Gastroesophageal sphincter (tissue), 4 donors: Measurements from ENCODE around the gene PCDHB13. TPM values are rescaled to one million over a fixed set of nuclear protein-coding genes. Genes with fewer than 3 reads are reported as not detected.

Experiments
- ATAC-seq: fragments of 150-250 bp; one replicate; pipeline ENCODE4 v1.9.1; 2016; ENCODE audit warnings: mild to moderate bottlenecking, moderate library complexity
- H3K27ac ChIP-seq, 4 donors: fragments of 200-600 bp; sonication (generic) in 3 of 4; 1 replicate in 3 of 4; 2 replicates in 1 of 4; pipeline ENCODE4 v1.5.1; 2016 to 2019
- H3K27me3 ChIP-seq: fragments of 200-600 bp; sonication (generic); one replicate; pipeline ENCODE4 v1.5.1; 2019
- H3K36me3 ChIP-seq, 2 donors: fragments of 200-600 bp; sonication (generic); one replicate each; pipeline ENCODE4 v1.5.1; 2019; ENCODE audit warnings: control low read depth in 1 of 2
- H3K4me1 ChIP-seq, 3 donors: fragments of 200-600 bp; sonication (generic); 1 replicate in 2 of 3; 2 replicates in 1 of 3; pipeline ENCODE4 v1.5.1; 2016 to 2019; ENCODE audit warnings: control low read depth in 2 of 3
- H3K4me3 ChIP-seq, 2 donors: fragments of 200-600 bp; sonication (generic); one replicate each; pipeline ENCODE4 v1.5.1; 2019; ENCODE audit warnings: mild to moderate bottlenecking in 1 of 2, moderate library complexity in 1 of 2
- H3K9me3 ChIP-seq, 3 donors: fragments of 200-600 bp; sonication (generic); one replicate each; pipeline ENCODE4 v1.5.1; 2017 to 2019; ENCODE audit warnings: control low read depth in 2 of 3
- EP300 ChIP-seq: sonication (generic); formaldehyde crosslinking; IDR thresholded peaks from one replicate; pipeline ENCODE4 v1.6.1; 2017; ENCODE audit warnings: antibody characterized with exemption, mild to moderate bottlenecking
- POLR2A ChIP-seq, 2 donors: fragments of 450-650 bp; IDR thresholded peaks; one replicate each; pipeline ENCODE4 v1.6.1; 2017; ENCODE audit warnings: antibody characterized with exemption in 2 of 2, mild to moderate bottlenecking in 2 of 2, moderate library complexity in 1 of 2
- POLR2AphosphoS5 ChIP-seq: sonication (generic); formaldehyde crosslinking; IDR thresholded peaks from one replicate; pipeline ENCODE4 v1.6.1; 2017; ENCODE audit warnings: antibody characterized with exemption
- WGBS, 2 donors: methylation state at CpG; one replicate each; pipeline ENCODE4 v1.1.5; 2018; ENCODE audit warnings: low coverage in 1 of 2; 5-methylcytosine and 5-hydroxymethylcytosine counted together
- total RNA-seq, 4 donors: library from RNA; depleted of rRNA; stranded (reverse); fragments of >200 nt; gene quantifications; one replicate each; pipeline ENCODE4 v1.1.0, GENCODE V29; 2016
- TF ChIP-seq, protein P1 (sequence below), 4 experiments: fragments of 200-600 bp in 2 of 4; fragments of 450-650 bp in 2 of 4; sonication (generic) in 1 of 4; IDR thresholded peaks; one replicate each; pipeline ENCODE4 v1.5.1; 2017 to 2019; ENCODE audit warnings: antibody characterized with exemption in 4 of 4, mild to moderate bottlenecking in 2 of 4, moderate library complexity in 2 of 4

PCDHB13 gene
- total RNA-seq, 4 donors from 2014 or later = 2.7 to 11.7 (median 6.1) TPM

- Histone ChIP-seq H3K4me1 (no peaks in the 10 kb centered on the region), H3K36me3 (peaks cover 0 to 18% of the 10 kb centered on the region in 2 donors), H3K27me3 (no peaks in the 10 kb centered on the region), H3K9me3 (peaks cover 9 to 100% (median 10%) of the 10 kb centered on the region in 3 donors), H3K4me3 (no peak overlapping the region), H3K27ac (no peak overlapping the region)
- TF ChIP-seq, protein P1, sequence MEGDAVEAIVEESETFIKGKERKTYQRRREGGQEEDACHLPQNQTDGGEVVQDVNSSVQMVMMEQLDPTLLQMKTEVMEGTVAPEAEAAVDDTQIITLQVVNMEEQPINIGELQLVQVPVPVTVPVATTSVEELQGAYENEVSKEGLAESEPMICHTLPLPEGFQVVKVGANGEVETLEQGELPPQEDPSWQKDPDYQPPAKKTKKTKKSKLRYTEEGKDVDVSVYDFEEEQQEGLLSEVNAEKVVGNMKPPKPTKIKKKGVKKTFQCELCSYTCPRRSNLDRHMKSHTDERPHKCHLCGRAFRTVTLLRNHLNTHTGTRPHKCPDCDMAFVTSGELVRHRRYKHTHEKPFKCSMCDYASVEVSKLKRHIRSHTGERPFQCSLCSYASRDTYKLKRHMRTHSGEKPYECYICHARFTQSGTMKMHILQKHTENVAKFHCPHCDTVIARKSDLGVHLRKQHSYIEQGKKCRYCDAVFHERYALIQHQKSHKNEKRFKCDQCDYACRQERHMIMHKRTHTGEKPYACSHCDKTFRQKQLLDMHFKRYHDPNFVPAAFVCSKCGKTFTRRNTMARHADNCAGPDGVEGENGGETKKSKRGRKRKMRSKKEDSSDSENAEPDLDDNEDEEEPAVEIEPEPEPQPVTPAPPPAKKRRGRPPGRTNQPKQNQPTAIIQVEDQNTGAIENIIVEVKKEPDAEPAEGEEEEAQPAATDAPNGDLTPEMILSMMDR (IDR thresholded peaks at IDR 0.05) = no peak
- TF ChIP-seq POLR2A (IDR thresholded peaks at IDR 0.05) (no peak), POLR2AphosphoS5 (no peak), EP300 (no peak)
- no peak for ATAC-seq
Measured at GRCh38 chr5:141250576-141250975, 36.9 kb downstream of the PCDHB13 start.

GRCh38 chr5:141258464-141258863 is 44.7 kb downstream of the PCDHB13 start:
- ATAC-seq = no peak
- H3K4me1 ChIP-seq = no peaks in the 10 kb centered on the region
- no peak overlapping the region for H3K27ac ChIP-seq
- peaks cover 14 to 100% (median 20%) of the 10 kb centered on the region in 3 donors for H3K9me3 ChIP-seq
- TF ChIP-seq POLR2A (IDR thresholded peaks at IDR 0.05) (no peak), POLR2AphosphoS5 (no peak), EP300 (no peak)
- TF ChIP-seq, protein P1 (IDR thresholded peaks at IDR 0.05) = no peak
- peaks cover 0 to 15% of the 10 kb centered on the region in 2 donors for H3K36me3 ChIP-seq
- H3K4me3 ChIP-seq = no peak overlapping the region
- no peaks in the 10 kb centered on the region for H3K27me3 ChIP-seq

GRCh38 chr5:141258948-141259347 is 45.2 kb downstream of the PCDHB13 start:
- H3K9me3 ChIP-seq = peaks cover 12 to 100% (median 20%) of the 10 kb centered on the region in 3 donors
- H3K4me3 ChIP-seq = no peak overlapping the region
- TF ChIP-seq POLR2A (IDR thresholded peaks at IDR 0.05) (no peak), EP300 (no peak)

GRCh38 chr5:141260458-141261237 is 46.9 kb downstream of the PCDHB13 start:
- Histone ChIP-seq H3K36me3 (peaks cover 0 to 32% of the 10 kb centered on the region in 2 donors), H3K9me3 (peaks cover 17 to 100% (median 24%) of the 10 kb centered on the region in 3 donors), H3K4me3 (no peak overlapping the region), H3K27ac (no peak overlapping the region), H3K4me1 (no peaks in the 10 kb centered on the region), H3K27me3 (no peaks in the 10 kb centered on the region)
- ATAC-seq = no peak
- 61 to 67% methylated on average over 5 of the region's 5 CpGs for WGBS, 2 donors
- TF ChIP-seq EP300 = no peak
- no peak for TF ChIP-seq POLR2AphosphoS5
- TF ChIP-seq, protein P1 (IDR thresholded peaks at IDR 0.05) = no peak
- no peak for TF ChIP-seq POLR2A (IDR thresholded peaks at IDR 0.05)

More at GRCh38 chr5:141258948-141259347, 45.2 kb downstream of the PCDHB13 start:
- Histone ChIP-seq H3K36me3 (peaks cover 0 to 19% of the 10 kb centered on the region in 2 donors), H3K4me1 (no peaks in the 10 kb centered on the region), H3K27me3 (no peaks in the 10 kb centered on the region), H3K27ac (no peak overlapping the region)
- no peak for ATAC-seq

DNA sequence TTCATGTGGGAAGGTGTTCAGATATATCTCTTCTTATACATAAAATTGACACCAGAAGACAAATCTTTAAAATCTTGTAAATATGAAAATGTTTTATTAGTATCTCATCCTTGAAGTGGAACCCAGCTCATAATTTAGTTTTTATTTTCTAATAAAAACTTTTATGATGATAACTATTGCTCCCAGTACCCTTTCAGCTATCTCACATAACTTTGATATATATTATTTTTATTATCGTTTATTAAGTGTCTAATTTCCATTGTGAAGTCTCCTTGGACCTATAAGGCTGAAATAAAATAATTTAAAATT is 47.5 kb downstream of the PCDHB13 start:
- no peak for ATAC-seq
- Histone ChIP-seq H3K4me1 (no peaks in the 10 kb centered on the region), H3K36me3 (peaks cover 0 to 38% of the 10 kb centered on the region in 2 donors), H3K27ac (no peak overlapping the region), H3K9me3 (peaks cover 17 to 100% (median 21%) of the 10 kb centered on the region in 3 donors), H3K27me3 (no peaks in the 10 kb centered on the region), H3K4me3 (no peak overlapping the region)
- 50 to 77% methylated on average over 1 of the region's 1 CpG for WGBS, 2 donors
- TF ChIP-seq EP300 (no peak), POLR2AphosphoS5 (no peak), POLR2A (IDR thresholded peaks at IDR 0.05) (no peak)
- TF ChIP-seq, protein P1 (IDR thresholded peaks at IDR 0.05) = no peak

Other genes with a start within 250 kb of the PCDHB13 start
- gene PCDHAC2, start 247.4 kb upstream of the PCDHB13 start, total RNA-seq = 10 to 100 TPM in 3 of 4 donors, 1 to 10 TPM in 1; 1.6 to 25.9 (median 13.9) TPM
- gene PCDHB1, start 162.5 kb upstream of the PCDHB13 start, total RNA-seq = under 1 TPM in 2 of 4 donors, not detected in 2; 0.05 to 0.13 TPM
- 1 to 10 TPM; 1.4 to 3.0 (median 1.9) TPM for gene PCDHB2, start 119.3 kb upstream of the PCDHB13 start, total RNA-seq
- gene PCDHB3, start 113.4 kb upstream of the PCDHB13 start, total RNA-seq = 1 to 10 TPM in 3 of 4 donors, under 1 TPM in 1; 0.78 to 2.3 (median 2.0) TPM
- gene PCDHB4, start 92.1 kb upstream of the PCDHB13 start, total RNA-seq = 1 to 10 TPM; 2.8 to 5.6 (median 4.8) TPM
- gene PCDHB5, start 78.7 kb upstream of the PCDHB13 start, total RNA-seq = 1 to 10 TPM; 3.2 to 8.6 (median 5.8) TPM
- 1 to 10 TPM; 1.0 to 2.0 (median 1.5) TPM for gene PCDHB6, start 63.9 kb upstream of the PCDHB13 start, total RNA-seq
- gene PCDHB7, start 41.3 kb upstream of the PCDHB13 start, total RNA-seq = 1 to 10 TPM; 1.7 to 3.0 (median 2.4) TPM
- 1 to 10 TPM in 3 of 4 donors, under 1 TPM in 1; 0.27 to 1.5 (median 1.2) TPM for gene PCDHB8, start 36.1 kb upstream of the PCDHB13 start, total RNA-seq
- 1 to 10 TPM; 4.4 to 5.2 (median 4.8) TPM for gene PCDHB16, start 31.5 kb upstream of the PCDHB13 start, total RNA-seq
- gene PCDHB9, start 26.8 kb upstream of the PCDHB13 start, total RNA-seq = 10 to 100 TPM in 1 of 4 donors, 1 to 10 TPM in 3; 1.9 to 10.9 (median 3.0) TPM
- 1 to 10 TPM; 3.0 to 6.4 (median 4.1) TPM for gene PCDHB10, start 21.6 kb upstream of the PCDHB13 start, total RNA-seq
- gene PCDHB11, start 14.3 kb upstream of the PCDHB13 start, total RNA-seq = 1 to 10 TPM in 3 of 4 donors, under 1 TPM in 1; 0.99 to 5.4 (median 3.0) TPM
- 1 to 10 TPM in 3 of 4 donors, under 1 TPM in 1; 0.67 to 5.1 (median 3.4) TPM for gene PCDHB12, start 5.2 kb upstream of the PCDHB13 start, total RNA-seq
- gene PCDHB14, start 9.4 kb downstream of the PCDHB13 start, total RNA-seq = 10 to 100 TPM in 1 of 4 donors, 1 to 10 TPM in 3; 5.4 to 12.8 (median 7.8) TPM
- gene PCDHB15, start 31.5 kb downstream of the PCDHB13 start, total RNA-seq = 1 to 10 TPM; 3.2 to 6.6 (median 4.1) TPM
- 1 to 10 TPM in 2 of 4 donors, not detected in 2; 1.2 to 3.1 TPM for gene SLC25A2, start 90.1 kb downstream of the PCDHB13 start, total RNA-seq
- 10 to 100 TPM; 58.7 to 75.9 (median 61.4) TPM for gene TAF7, start 106.9 kb downstream of the PCDHB13 start, total RNA-seq
- gene PCDHGA1, start 116.6 kb downstream of the PCDHB13 start, total RNA-seq = 1 to 10 TPM in 2 of 4 donors, under 1 TPM in 2; 0.67 to 1.3 (median 1.1) TPM
- 1 to 10 TPM; 3.2 to 5.6 (median 4.4) TPM for gene PCDHGA2, start 124.8 kb downstream of the PCDHB13 start, total RNA-seq
- 1 to 10 TPM; 1.3 to 5.7 (median 2.8) TPM for gene PCDHGA3, start 129.9 kb downstream of the PCDHB13 start, total RNA-seq
- gene PCDHGB1, start 136.2 kb downstream of the PCDHB13 start, total RNA-seq = 1 to 10 TPM; 2.0 to 9.5 (median 4.2) TPM
- 10 to 100 TPM in 1 of 4 donors, 1 to 10 TPM in 3; 2.4 to 12.0 (median 6.3) TPM for gene PCDHGA4, start 141.1 kb downstream of the PCDHB13 start, total RNA-seq
- 10 to 100 TPM in 1 of 4 donors, 1 to 10 TPM in 3; 2.7 to 15.6 (median 4.1) TPM for gene PCDHGB2, start 146.1 kb downstream of the PCDHB13 start, total RNA-seq
- 10 to 100 TPM in 1 of 4 donors, 1 to 10 TPM in 3; 2.6 to 12.5 (median 4.8) TPM for gene PCDHGA5, start 150.2 kb downstream of the PCDHB13 start, total RNA-seq
- 1 to 10 TPM; 1.5 to 10.0 (median 4.7) TPM for gene PCDHGB3, start 156.3 kb downstream of the PCDHB13 start, total RNA-seq
- gene PCDHGA6, start 160.0 kb downstream of the PCDHB13 start, total RNA-seq = 10 to 100 TPM in 1 of 4 donors, 1 to 10 TPM in 3; 2.0 to 11.1 (median 5.7) TPM
- 10 to 100 TPM in 1 of 4 donors, 1 to 10 TPM in 3; 2.7 to 14.3 (median 7.6) TPM for gene PCDHGA7, start 168.8 kb downstream of the PCDHB13 start, total RNA-seq
- gene PCDHGB4, start 173.8 kb downstream of the PCDHB13 start, total RNA-seq = 10 to 100 TPM in 1 of 4 donors, 1 to 10 TPM in 3; 3.1 to 14.8 (median 6.0) TPM
- gene PCDHGA8, start 178.7 kb downstream of the PCDHB13 start, total RNA-seq = 1 to 10 TPM; 3.0 to 6.8 (median 3.6) TPM
- gene PCDHGB5, start 184.0 kb downstream of the PCDHB13 start, total RNA-seq = 10 to 100 TPM in 2 of 4 donors, 1 to 10 TPM in 2; 4.0 to 12.9 (median 9.8) TPM
- 1 to 10 TPM; 3.3 to 8.6 (median 5.9) TPM for gene PCDHGA9, start 188.9 kb downstream of the PCDHB13 start, total RNA-seq
- gene PCDHGB6, start 194.1 kb downstream of the PCDHB13 start, total RNA-seq = 10 to 100 TPM in 1 of 4 donors, 1 to 10 TPM in 3; 5.7 to 11.7 (median 6.5) TPM
- 1 to 10 TPM; 2.9 to 8.2 (median 4.7) TPM for gene PCDHGA10, start 199.1 kb downstream of the PCDHB13 start, total RNA-seq
- gene PCDHGB7, start 203.8 kb downstream of the PCDHB13 start, total RNA-seq = 10 to 100 TPM; 12.3 to 19.3 (median 15.3) TPM
- gene PCDHGA11, start 207.1 kb downstream of the PCDHB13 start, total RNA-seq = 10 to 100 TPM in 1 of 4 donors, 1 to 10 TPM in 3; 1.9 to 12.3 (median 3.9) TPM
- 10 to 100 TPM in 1 of 4 donors, 1 to 10 TPM in 3; 5.3 to 15.4 (median 9.8) TPM for gene PCDHGA12, start 216.6 kb downstream of the PCDHB13 start, total RNA-seq